Osteocyte (in vitro differentiated cells): ENCODE data around the gene LHX6. TPM values are rescaled to one million over a fixed set of nuclear protein-coding genes. Genes with fewer than 3 reads are reported as not detected.

Experiments used
- DNase-seq: peaks from one replicate; pipeline ENCODE4 v3.0.0; 2021; ENCODE audit warnings: mixed read lengths; ENCODE audit not compliant: unreplicated experiment; ENCODE audit errors: extremely low spot score
- H3K27ac Mint-ChIP-seq: one replicate; pipeline ENCODE4 v1.8.0; 2021; ENCODE audit warnings: mild to moderate bottlenecking, mixed read lengths; ENCODE audit not compliant: unreplicated experiment
- H3K27me3 Mint-ChIP-seq: one replicate; pipeline ENCODE4 v1.8.0; 2021; ENCODE audit warnings: mixed read lengths; ENCODE audit not compliant: unreplicated experiment
- H3K36me3 Mint-ChIP-seq: one replicate; pipeline ENCODE4 v1.8.0; 2021; ENCODE audit warnings: mixed read lengths; ENCODE audit not compliant: unreplicated experiment
- H3K4me1 Mint-ChIP-seq: one replicate; pipeline ENCODE4 v1.8.0; 2021; ENCODE audit warnings: mixed read lengths; ENCODE audit not compliant: unreplicated experiment
- H3K4me3 Mint-ChIP-seq: one replicate; pipeline ENCODE4 v1.8.0; 2021; ENCODE audit warnings: mild to moderate bottlenecking, moderate library complexity, mixed read lengths; ENCODE audit not compliant: unreplicated experiment
- H3K9me3 Mint-ChIP-seq: one replicate; pipeline ENCODE4 v1.8.0; 2021; ENCODE audit warnings: mixed read lengths; ENCODE audit not compliant: unreplicated experiment
- CTCF ChIP-seq: fragments of 200-600 bp; sonication (generic); IDR thresholded peaks from 2 replicates; pipeline ENCODE4 v1.5.0; 2021; ENCODE audit warnings: antibody characterized with exemption, mild to moderate bottlenecking, moderate library complexity
- total RNA-seq: library from RNA; stranded (reverse); gene quantifications from 2 replicates; pipeline ENCODE4 v1.2.1, GENCODE V29; 2021

Gene LHX6
- total RNA-seq, 1 donor from 2014 or later: not detected

- Mint-ChIP-seq H3K27ac (no peak overlapping the region), H3K4me3 (no peak overlapping the region), H3K4me1 (peaks cover 14% of the 10 kb centered on the region), H3K36me3 (no peaks in the 10 kb centered on the region), H3K27me3 (peaks cover 20% of the 10 kb centered on the region), H3K9me3 (no peaks in the 10 kb centered on the region)
- no peak for TF ChIP-seq CTCF
- no peak for DNase-seq
These were observed 27.7 kb downstream of the LHX6 start for GRCh38 chr9:122200960-122201595.

GRCh38 chr9:122197882-122198281, 30.9 kb downstream of the LHX6 start:
- TF ChIP-seq CTCF: no peak
- H3K27ac Mint-ChIP-seq: no peak overlapping the region
- H3K4me3 Mint-ChIP-seq: no peak overlapping the region
- H3K9me3 Mint-ChIP-seq: no peaks in the 10 kb centered on the region
- no peaks in the 10 kb centered on the region for H3K36me3 Mint-ChIP-seq
- no peak for DNase-seq
- H3K27me3 Mint-ChIP-seq: peaks cover 40% of the 10 kb centered on the region
- H3K4me1 Mint-ChIP-seq: peaks cover 11% of the 10 kb centered on the region

DNA sequence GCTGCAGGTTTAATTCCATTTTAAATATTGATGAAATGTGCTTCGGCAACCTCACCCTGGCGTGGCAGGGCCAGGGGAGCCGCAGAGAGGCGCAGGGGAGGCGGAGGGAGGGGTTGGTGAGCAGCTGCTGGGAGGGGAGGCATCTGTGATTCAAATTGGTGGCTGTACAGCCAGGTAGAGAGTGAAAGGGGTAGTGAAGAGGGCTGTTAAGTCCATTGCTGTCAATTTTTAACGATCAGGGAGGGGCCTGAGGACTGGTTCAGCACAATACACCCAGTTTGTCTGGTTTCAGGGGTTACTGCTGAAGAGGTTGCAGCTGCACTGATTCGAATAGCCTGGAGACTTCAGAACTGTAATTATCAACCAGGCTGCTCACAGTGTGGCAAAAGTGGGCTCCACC, 31.3 kb downstream of the LHX6 start:
- peaks cover 44% of the 10 kb centered on the region for H3K27me3 Mint-ChIP-seq
- peaks cover 13% of the 10 kb centered on the region for H3K4me1 Mint-ChIP-seq
- DNase-seq: no peak
- no peaks in the 10 kb centered on the region for H3K9me3 Mint-ChIP-seq
- no peak for TF ChIP-seq CTCF
- no peak overlapping the region for H3K27ac Mint-ChIP-seq
- H3K36me3 Mint-ChIP-seq: no peaks in the 10 kb centered on the region
- no peak overlapping the region for H3K4me3 Mint-ChIP-seq

DNA sequence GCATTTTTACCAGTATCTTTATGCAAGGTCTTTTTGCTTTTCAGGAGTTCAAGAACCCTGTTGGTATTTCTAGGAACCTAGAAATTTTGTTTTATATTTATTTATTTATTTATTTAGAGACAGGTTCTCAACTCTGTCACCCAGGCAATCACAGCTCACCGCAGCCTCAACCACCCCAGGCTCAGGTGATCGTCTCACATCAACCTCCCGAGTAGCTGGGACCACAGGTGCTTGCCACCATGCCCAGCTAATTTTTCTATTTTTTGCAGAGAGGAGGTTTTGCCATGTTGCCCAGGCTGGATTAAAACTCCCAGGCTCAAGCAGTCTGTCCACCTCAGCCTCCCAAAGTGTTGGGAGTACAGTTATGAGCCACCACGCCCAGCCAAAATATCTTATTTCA, 32.9 kb downstream of the LHX6 start:
- Mint-ChIP-seq H3K27me3 (peaks cover 53% of the 10 kb centered on the region), H3K27ac (no peak overlapping the region)

DNA sequence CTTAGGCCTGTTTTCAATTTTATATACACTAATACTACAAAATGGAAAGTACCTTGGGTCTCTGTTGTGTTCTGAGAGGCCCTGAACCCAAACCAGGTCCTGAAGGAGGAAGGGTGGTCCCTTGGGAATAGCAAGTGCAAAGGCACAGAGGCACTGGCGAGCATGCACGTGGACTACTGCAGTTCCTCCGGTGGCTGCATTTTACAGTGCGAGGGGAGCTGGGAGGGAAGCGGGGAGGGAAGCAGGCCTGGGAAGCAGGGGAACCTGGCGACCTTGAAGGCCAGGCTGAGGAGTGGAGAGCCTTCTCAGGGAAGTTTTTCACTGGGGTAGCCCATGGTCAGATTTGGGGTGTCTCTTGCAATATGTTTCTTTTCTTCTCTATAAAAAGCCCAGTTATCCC, 35.1 kb downstream of the LHX6 start:
- Mint-ChIP-seq H3K4me3 (no peak overlapping the region), H3K9me3 (no peaks in the 10 kb centered on the region), H3K36me3 (no peaks in the 10 kb centered on the region), H3K27me3 (peaks cover 51% of the 10 kb centered on the region), H3K27ac (no peak overlapping the region), H3K4me1 (peaks cover 6% of the 10 kb centered on the region)
- DNase-seq: no peak
- no peak for TF ChIP-seq CTCF

More for the DNA sequence above, 32.9 kb downstream of the LHX6 start:
- H3K4me3 Mint-ChIP-seq: no peak overlapping the region
- TF ChIP-seq CTCF: no peak
- no peaks in the 10 kb centered on the region for H3K9me3 Mint-ChIP-seq
- peaks cover 6% of the 10 kb centered on the region for H3K4me1 Mint-ChIP-seq
- no peak for DNase-seq
- no peaks in the 10 kb centered on the region for H3K36me3 Mint-ChIP-seq
